Measurements from ENCODE around the gene NOD1.

DNA sequence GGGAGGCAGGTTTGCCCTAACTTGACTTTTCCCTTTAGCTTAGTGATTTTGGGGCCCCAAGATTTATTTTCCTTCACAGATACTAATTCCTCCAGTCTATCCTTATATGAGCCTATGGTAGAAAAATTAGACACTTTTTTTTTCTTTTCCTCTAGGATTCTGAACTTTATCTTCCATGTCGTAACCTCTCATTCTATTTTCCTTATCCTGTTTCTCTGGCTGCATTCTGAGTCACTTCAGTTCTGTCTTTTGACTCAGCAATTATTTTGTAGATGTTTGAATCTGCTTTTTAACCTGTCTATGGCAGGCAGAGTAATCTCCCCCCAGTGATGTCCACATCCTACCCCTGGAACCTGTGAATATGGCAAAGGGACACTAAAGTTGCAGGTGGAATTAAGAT lies 7.1 kb upstream of the NOD1 start:
- TF ChIP-seq POLR2A (IDR thresholded peaks at IDR 0.05) (no peak), EP300 (IDR thresholded peaks at IDR 0.05) (no peak)
- TF ChIP-seq, protein P1, sequence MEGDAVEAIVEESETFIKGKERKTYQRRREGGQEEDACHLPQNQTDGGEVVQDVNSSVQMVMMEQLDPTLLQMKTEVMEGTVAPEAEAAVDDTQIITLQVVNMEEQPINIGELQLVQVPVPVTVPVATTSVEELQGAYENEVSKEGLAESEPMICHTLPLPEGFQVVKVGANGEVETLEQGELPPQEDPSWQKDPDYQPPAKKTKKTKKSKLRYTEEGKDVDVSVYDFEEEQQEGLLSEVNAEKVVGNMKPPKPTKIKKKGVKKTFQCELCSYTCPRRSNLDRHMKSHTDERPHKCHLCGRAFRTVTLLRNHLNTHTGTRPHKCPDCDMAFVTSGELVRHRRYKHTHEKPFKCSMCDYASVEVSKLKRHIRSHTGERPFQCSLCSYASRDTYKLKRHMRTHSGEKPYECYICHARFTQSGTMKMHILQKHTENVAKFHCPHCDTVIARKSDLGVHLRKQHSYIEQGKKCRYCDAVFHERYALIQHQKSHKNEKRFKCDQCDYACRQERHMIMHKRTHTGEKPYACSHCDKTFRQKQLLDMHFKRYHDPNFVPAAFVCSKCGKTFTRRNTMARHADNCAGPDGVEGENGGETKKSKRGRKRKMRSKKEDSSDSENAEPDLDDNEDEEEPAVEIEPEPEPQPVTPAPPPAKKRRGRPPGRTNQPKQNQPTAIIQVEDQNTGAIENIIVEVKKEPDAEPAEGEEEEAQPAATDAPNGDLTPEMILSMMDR (IDR thresholded peaks at IDR 0.05): no peak

All from sigmoid colon (tissue), 4 donors.